AG09309 (cell line): ENCODE results near the gene NPVF.

Source experiments
- DNase-seq: peaks from one replicate; pipeline ENCODE4 v3.0.0-alpha.2; 2010; ENCODE audit warnings: low read depth
- H3K4me3 ChIP-seq: 2 replicates; pipeline ENCODE4 v1.5.1; 2011; ENCODE audit warnings: mild to moderate bottlenecking, low read depth, low read length, moderate library complexity; ENCODE audit not compliant: control insufficient read depth
- CTCF ChIP-seq: IDR thresholded peaks from 2 replicates; pipeline ENCODE4 v1.5.1; 2011; ENCODE audit warnings: mild to moderate bottlenecking, low read depth, low read length, inconsistent platforms; ENCODE audit not compliant: insufficient read depth, control insufficient read depth; ENCODE audit errors: missing control alignments

NPVF gene

GRCh38 chr7:25228386-25228785 lies at the start of gene NPVF:
TSS of gene NPVF (minus strand) at chr7:25228486. CDS start at chr7:25228439, 47 bp downstream.
- DNase-seq: no peak
- no peak within 1 kb of the TSS for H3K4me3 ChIP-seq
- TF ChIP-seq CTCF: no peak

GRCh38 chr7:25272265-25272664 lies 44.0 kb upstream of the NPVF start:
- H3K4me3 ChIP-seq: no peak overlapping the region
- no peak for DNase-seq
- no peak for TF ChIP-seq CTCF

- TF ChIP-seq CTCF: no peak
- no peak for DNase-seq
- no peak overlapping the region for H3K4me3 ChIP-seq
Measured at GRCh38 chr7:25263337-25263736, 35.1 kb upstream of the NPVF start.

- no peak for TF ChIP-seq CTCF
- no peak overlapping the region for H3K4me3 ChIP-seq
- no peak for DNase-seq
Measured at GRCh38 chr7:25262586-25262985, 34.3 kb upstream of the NPVF start.

- no peak for TF ChIP-seq CTCF
- no peak overlapping the region; the same call in 1 of the 2 replicates for H3K4me3 ChIP-seq
- no peak for DNase-seq
Measured at GRCh38 chr7:25261545-25262140, 33.4 kb upstream of the NPVF start.

GRCh38 chr7:25260862-25261494 lies 32.7 kb upstream of the NPVF start:
- no peak for TF ChIP-seq CTCF
- peak; percentile 18 for DNase-seq
- no peak overlapping the region; the same call in 1 of the 2 replicates for H3K4me3 ChIP-seq
